Measurements from ENCODE around the gene GUCY2C. TPM values are rescaled to one million over a fixed set of nuclear protein-coding genes. Genes with fewer than 3 reads are reported as not detected.

GUCY2C gene
- total RNA-seq, 4 donors from 2014 or later = not detected

GRCh38 chr12:14716848-14717444 is 20.5 kb upstream of the GUCY2C start:
- DNase-seq (ENCODE audit: low spot score) (no peak), ATAC-seq (ENCODE audit: low FRiP score) (no peak)
- TF ChIP-seq, protein P1, sequence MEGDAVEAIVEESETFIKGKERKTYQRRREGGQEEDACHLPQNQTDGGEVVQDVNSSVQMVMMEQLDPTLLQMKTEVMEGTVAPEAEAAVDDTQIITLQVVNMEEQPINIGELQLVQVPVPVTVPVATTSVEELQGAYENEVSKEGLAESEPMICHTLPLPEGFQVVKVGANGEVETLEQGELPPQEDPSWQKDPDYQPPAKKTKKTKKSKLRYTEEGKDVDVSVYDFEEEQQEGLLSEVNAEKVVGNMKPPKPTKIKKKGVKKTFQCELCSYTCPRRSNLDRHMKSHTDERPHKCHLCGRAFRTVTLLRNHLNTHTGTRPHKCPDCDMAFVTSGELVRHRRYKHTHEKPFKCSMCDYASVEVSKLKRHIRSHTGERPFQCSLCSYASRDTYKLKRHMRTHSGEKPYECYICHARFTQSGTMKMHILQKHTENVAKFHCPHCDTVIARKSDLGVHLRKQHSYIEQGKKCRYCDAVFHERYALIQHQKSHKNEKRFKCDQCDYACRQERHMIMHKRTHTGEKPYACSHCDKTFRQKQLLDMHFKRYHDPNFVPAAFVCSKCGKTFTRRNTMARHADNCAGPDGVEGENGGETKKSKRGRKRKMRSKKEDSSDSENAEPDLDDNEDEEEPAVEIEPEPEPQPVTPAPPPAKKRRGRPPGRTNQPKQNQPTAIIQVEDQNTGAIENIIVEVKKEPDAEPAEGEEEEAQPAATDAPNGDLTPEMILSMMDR (IDR thresholded peaks at IDR 0.05) = no peak

- ATAC-seq (ENCODE audit: low FRiP score) (no peak), DNase-seq (ENCODE audit: low spot score) (no peak)
- TF ChIP-seq, protein P1 (IDR thresholded peaks at IDR 0.05) = no peak
These were observed 18.0 kb upstream of the GUCY2C start for GRCh38 chr12:14714437-14714836.

- DNase-seq (ENCODE audit: low spot score) (no peak), ATAC-seq (ENCODE audit: low FRiP score) (no peak)
- TF ChIP-seq, protein P1 (IDR thresholded peaks at IDR 0.05) = no peak
These were observed 14.4 kb upstream of the GUCY2C start for GRCh38 chr12:14710632-14711320.

- no peak for ATAC-seq (ENCODE audit: low FRiP score)
- TF ChIP-seq, protein P1 (IDR thresholded peaks at IDR 0.05) = no peak
- no peak for DNase-seq (ENCODE audit: low spot score)
These were observed 5.6 kb upstream of the GUCY2C start for GRCh38 chr12:14701809-14702568.

- TF ChIP-seq, protein P1 (IDR thresholded peaks at IDR 0.05) = no peak
- DNase-seq (ENCODE audit: low spot score) (no peak), ATAC-seq (ENCODE audit: low FRiP score) (no peak)
These were observed 4.5 kb upstream of the GUCY2C start for GRCh38 chr12:14700935-14701334.

- TF ChIP-seq, protein P1 (IDR thresholded peaks at IDR 0.05) = no peak
- ATAC-seq (ENCODE audit: low FRiP score) = no peak
- no peak for DNase-seq (ENCODE audit: low spot score)
These were observed 3.5 kb upstream of the GUCY2C start for GRCh38 chr12:14699923-14700322.
